ENCODE data around the gene IGSF21.
A peak's percentile ranks its signal among the peaks of the same experiment; 100 is the strongest.

Gene IGSF21

GRCh38 chr1:18100060-18100459, 7.5 kb upstream of the IGSF21 start:
- H3K27me3 ChIP-seq (ENCODE audit: insufficient read depth, low read depth, severe bottlenecking): no peaks in the 10 kb centered on the region
- TF ChIP-seq CTCF (IDR thresholded peaks at IDR 0.05; ENCODE audit: low read depth, low read length): no peak
- H3K9me3 ChIP-seq (ENCODE audit: severe bottlenecking): peaks cover 3% of the 10 kb centered on the region
- H3K36me3 ChIP-seq: no peaks in the 10 kb centered on the region
- no peak for DNase-seq
- H3K4me3 ChIP-seq (ENCODE audit: low read depth, low read length): no peak overlapping the region
- H3K27ac ChIP-seq: peak overlapping the region; percentile 33; the same call in 1 of the 2 replicates

GRCh38 chr1:18100491-18101063, 7.0 kb upstream of the IGSF21 start:
- Histone ChIP-seq H3K27ac (no peak overlapping the region), H3K9me3 (ENCODE audit: severe bottlenecking) (peaks cover 3% of the 10 kb centered on the region), H3K4me3 (ENCODE audit: low read depth, low read length) (no peak overlapping the region), H3K36me3 (no peaks in the 10 kb centered on the region), H3K27me3 (ENCODE audit: insufficient read depth, low read depth, severe bottlenecking) (no peaks in the 10 kb centered on the region)
- TF ChIP-seq CTCF (IDR thresholded peaks at IDR 0.05; ENCODE audit: low read depth, low read length): peak; percentile 64
- DNase-seq: peak; percentile 83

GRCh38 chr1:18101508-18101907, 6.1 kb upstream of the IGSF21 start:
- Histone ChIP-seq H3K27ac (no peak overlapping the region), H3K9me3 (ENCODE audit: severe bottlenecking) (peaks cover 3% of the 10 kb centered on the region), H3K27me3 (ENCODE audit: insufficient read depth, low read depth, severe bottlenecking) (no peaks in the 10 kb centered on the region), H3K36me3 (no peaks in the 10 kb centered on the region), H3K4me3 (ENCODE audit: low read depth, low read length) (no peak overlapping the region)
- DNase-seq: no peak
- no peak for TF ChIP-seq CTCF (IDR thresholded peaks at IDR 0.05; ENCODE audit: low read depth, low read length)

- no peak for TF ChIP-seq CTCF (IDR thresholded peaks at IDR 0.05; ENCODE audit: low read depth, low read length)
- H3K27ac ChIP-seq: no peak overlapping the region
- H3K27me3 ChIP-seq (ENCODE audit: insufficient read depth, low read depth, severe bottlenecking): peaks cover 9% of the 10 kb centered on the region
Measured at GRCh38 chr1:18103788-18104421, 3.7 kb upstream of the IGSF21 start.

GRCh38 chr1:18104546-18105100, 3.0 kb upstream of the IGSF21 start:
- Histone ChIP-seq H3K4me3 (ENCODE audit: low read depth, low read length) (no peak overlapping the region), H3K36me3 (no peaks in the 10 kb centered on the region), H3K9me3 (ENCODE audit: severe bottlenecking) (no peaks in the 10 kb centered on the region), H3K27me3 (ENCODE audit: insufficient read depth, low read depth, severe bottlenecking) (peaks cover 16% of the 10 kb centered on the region), H3K27ac (no peak overlapping the region)
- TF ChIP-seq CTCF (IDR thresholded peaks at IDR 0.05; ENCODE audit: low read depth, low read length): no peak
- DNase-seq: no peak

More at GRCh38 chr1:18103788-18104421, 3.7 kb upstream of the IGSF21 start:
- H3K4me3 ChIP-seq (ENCODE audit: low read depth, low read length): no peak overlapping the region
- DNase-seq: no peak
- no peaks in the 10 kb centered on the region for H3K36me3 ChIP-seq
- H3K9me3 ChIP-seq (ENCODE audit: severe bottlenecking): no peaks in the 10 kb centered on the region

Data from WERI-Rb-1 (cell line).